Liver (tissue), 9 donors: ENCODE measurements around the gene MAN2B2. TPM values are rescaled to one million over a fixed set of nuclear protein-coding genes. Genes with fewer than 3 reads are reported as not detected.

ENCODE experiments used
- DNase-seq: peaks from one replicate; pipeline ENCODE4 v3.0.0-alpha.2; 2017; ENCODE audit warnings: low spot score
- H3K27ac ChIP-seq, 2 donors: one replicate each; pipeline ENCODE4 v1.7.0; 2013; ENCODE audit warnings: inconsistent platforms in 2 of 2, low read length in 2 of 2, control low read depth in 1 of 2, low read depth in 1 of 2, mild to moderate bottlenecking in 1 of 2
- H3K27me3 ChIP-seq, 4 donors: one replicate each; pipeline versions ENCODE4 v1.6.1 to v1.7.0; 2013; ENCODE audit warnings: low read length in 3 of 4, inconsistent platforms in 1 of 4, mild to moderate bottlenecking in 1 of 4, moderate library complexity in 1 of 4; ENCODE audit not compliant: control insufficient read depth in 4 of 4, insufficient read depth in 4 of 4
- H3K36me3 ChIP-seq, 4 donors: one replicate each; pipeline versions ENCODE4 v1.6.1 to v1.7.0; 2013; ENCODE audit warnings: low read length in 3 of 4, mild to moderate bottlenecking in 3 of 4, low read depth in 1 of 4, moderate library complexity in 1 of 4; ENCODE audit not compliant: control insufficient read depth in 4 of 4, insufficient read depth in 3 of 4
- H3K4me1 ChIP-seq, 4 donors: one replicate each; pipeline versions ENCODE4 v1.6.1 to v1.7.0; 2013; ENCODE audit warnings: low read length in 3 of 4, mild to moderate bottlenecking in 3 of 4, moderate library complexity in 1 of 4; ENCODE audit not compliant: control insufficient read depth in 4 of 4, insufficient read depth in 4 of 4
- H3K4me3 ChIP-seq, 3 donors: one replicate each; pipeline versions ENCODE4 v1.6.1 to v1.7.0; 2013; ENCODE audit warnings: low read length in 3 of 3, control low read depth in 1 of 3, low read depth in 1 of 3, mild to moderate bottlenecking in 1 of 3
- H3K9ac ChIP-seq, 2 donors: one replicate each; pipeline ENCODE4 v1.7.0; 2013; ENCODE audit warnings: low read length in 2 of 2, mild to moderate bottlenecking in 2 of 2, moderate library complexity in 2 of 2, control low read depth in 1 of 2, low read depth in 1 of 2
- H3K9me3 ChIP-seq, 4 donors: one replicate each; pipeline versions ENCODE4 v1.6.1 to v1.7.0; 2013; ENCODE audit warnings: low read length in 3 of 4; ENCODE audit not compliant: control insufficient read depth in 4 of 4
- CTCF ChIP-seq: fragments of 150-350 bp; IDR thresholded peaks from 2 replicates; pipeline ENCODE4 v1.5.1; 2017; ENCODE audit warnings: improper control_type of control experiment, low read depth, low read length; ENCODE audit not compliant: missing input control
- EGR1 ChIP-seq, 2 donors: IDR thresholded peaks; 2 replicates each; pipeline ENCODE4 v1.6.1; 2016 to 2018; ENCODE audit warnings: antibody characterized with exemption in 2 of 2, low read depth in 2 of 2
- FOXA1 ChIP-seq: IDR thresholded peaks from 2 replicates; pipeline ENCODE4 v1.6.1; 2016; ENCODE audit warnings: antibody characterized with exemption
- FOXA2 ChIP-seq: IDR thresholded peaks from 2 replicates; pipeline ENCODE4 v1.6.1; 2016; ENCODE audit warnings: antibody characterized with exemption
- GABPA ChIP-seq, 2 donors: IDR thresholded peaks in 1 of 2; conservative IDR thresholded peaks in 1 of 2; 2 replicates each; pipeline ENCODE4 v1.6.1; 2016; ENCODE audit warnings: antibody characterized with exemption in 2 of 2, mild to moderate bottlenecking in 1 of 2, moderate library complexity in 1 of 2
- HNF4A ChIP-seq, 2 donors: conservative IDR thresholded peaks; 2 replicates each; pipeline ENCODE4 v1.6.1; 2016; ENCODE audit warnings: antibody characterized with exemption in 2 of 2, mild to moderate bottlenecking in 2 of 2
- HNF4G ChIP-seq: IDR thresholded peaks from 2 replicates; pipeline ENCODE4 v1.6.1; 2016; ENCODE audit warnings: antibody characterized with exemption
- JUND ChIP-seq, 2 donors: IDR thresholded peaks; 2 replicates each; pipeline ENCODE4 v1.6.1; 2016; ENCODE audit warnings: antibody characterized with exemption in 2 of 2
- MAX ChIP-seq: IDR thresholded peaks from 2 replicates; pipeline ENCODE4 v1.6.1; 2016; ENCODE audit warnings: antibody characterized with exemption
- NR2F2 ChIP-seq: IDR thresholded peaks from 2 replicates; pipeline ENCODE4 v1.6.1; 2016; ENCODE audit warnings: antibody characterized with exemption
- RAD21 ChIP-seq, 2 donors: IDR thresholded peaks; 2 replicates each; pipeline ENCODE4 v1.6.1; 2016; ENCODE audit warnings: antibody characterized with exemption in 2 of 2, mild to moderate bottlenecking in 2 of 2
- RXRA ChIP-seq, 2 donors: IDR thresholded peaks; 2 replicates each; pipeline ENCODE4 v1.6.1; 2017 to 2018; ENCODE audit warnings: antibody characterized with exemption in 2 of 2, mild to moderate bottlenecking in 1 of 2
- SP1 ChIP-seq: IDR thresholded peaks from 2 replicates; pipeline ENCODE4 v1.6.1; 2018; ENCODE audit warnings: antibody characterized with exemption, mild to moderate bottlenecking
- TAF1 ChIP-seq: conservative IDR thresholded peaks from 2 replicates; pipeline ENCODE4 v1.6.1; 2016; ENCODE audit warnings: antibody characterized with exemption, mild to moderate bottlenecking
- YY1 ChIP-seq: IDR thresholded peaks from 2 replicates; pipeline ENCODE4 v1.6.1; 2016; ENCODE audit warnings: antibody characterized with exemption, mild to moderate bottlenecking
- ZBTB33 ChIP-seq: IDR thresholded peaks from 2 replicates; pipeline ENCODE4 v1.6.1; 2016; ENCODE audit warnings: antibody characterized with exemption
- WGBS: extraction: QIAGEN DNeasy Blood & Tissue Kit; methylation state at CpG from one replicate; pipeline ENCODE4 v1.1.7; 2013; 5-methylcytosine and 5-hydroxymethylcytosine counted together
- polyA plus RNA-seq, 2 donors: library from polyadenylated mRNA; stranded (reverse) in 1 of 2; unstranded in 1 of 2; fragments of 200-250 nt in 1 of 2; fragments of >200 nt in 1 of 2; fragmentation: Nextera tagmentation in 1 of 2; extraction: Ambion mirVana in 1 of 2; gene quantifications; one replicate each; pipeline versions ENCODE4 v1.2.1 to v1.2.3, GENCODE V29; 2013 to 2015
- total RNA-seq, 2 donors: library from RNA; depleted of rRNA; stranded (reverse); fragments of >200 nt; gene quantifications; one replicate each; pipeline ENCODE4 v1.2.3, GENCODE V29; 2014
- TF ChIP-seq, protein P1 (sequence below): IDR thresholded peaks from 2 replicates; pipeline ENCODE4 v1.6.1; 2016; ENCODE audit warnings: antibody characterized with exemption, mild to moderate bottlenecking
- TF ChIP-seq, protein P2 (sequence below): IDR thresholded peaks from 2 replicates; pipeline ENCODE4 v1.6.1; 2016; ENCODE audit warnings: antibody characterized with exemption
- donor health status: healthy.
- donor health status: healthy.
- donor health status: healthy.
- donor health status: healthy.
- donor health status: healthy.

Gene MAN2B2
- total and polyA plus RNA-seq, 4 donors = 14.7 to 29.7 (median 22.5) TPM

- Histone ChIP-seq H3K9ac (no peak overlapping the region), H3K4me1 (no peaks in the 10 kb centered on the region), H3K27me3 (no peaks in the 10 kb centered on the region), H3K27ac (no peak overlapping the region), H3K4me3 (no peak overlapping the region), H3K9me3 (peaks cover 0 to 4% (median 1%) of the 10 kb centered on the region in 4 donors), H3K36me3 (no peaks in the 10 kb centered on the region)
- TF ChIP-seq HNF4A (conservative IDR thresholded peaks at IDR 0.05) (no peak), GABPA (IDR thresholded peaks at IDR 0.05 in 1 of 2, conservative IDR thresholded peaks at IDR 0.05 in 1 of 2) (no peak), TAF1 (no peak), RAD21 (IDR thresholded peaks at IDR 0.05) (no peak), RXRA (IDR thresholded peaks at IDR 0.05) (no peak), CTCF (no peak), SP1 (no peak), EGR1 (IDR thresholded peaks at IDR 0.05; ENCODE audit: low read depth in 2 of 2) (no peak), YY1 (no peak)
- TF ChIP-seq, protein P1, sequence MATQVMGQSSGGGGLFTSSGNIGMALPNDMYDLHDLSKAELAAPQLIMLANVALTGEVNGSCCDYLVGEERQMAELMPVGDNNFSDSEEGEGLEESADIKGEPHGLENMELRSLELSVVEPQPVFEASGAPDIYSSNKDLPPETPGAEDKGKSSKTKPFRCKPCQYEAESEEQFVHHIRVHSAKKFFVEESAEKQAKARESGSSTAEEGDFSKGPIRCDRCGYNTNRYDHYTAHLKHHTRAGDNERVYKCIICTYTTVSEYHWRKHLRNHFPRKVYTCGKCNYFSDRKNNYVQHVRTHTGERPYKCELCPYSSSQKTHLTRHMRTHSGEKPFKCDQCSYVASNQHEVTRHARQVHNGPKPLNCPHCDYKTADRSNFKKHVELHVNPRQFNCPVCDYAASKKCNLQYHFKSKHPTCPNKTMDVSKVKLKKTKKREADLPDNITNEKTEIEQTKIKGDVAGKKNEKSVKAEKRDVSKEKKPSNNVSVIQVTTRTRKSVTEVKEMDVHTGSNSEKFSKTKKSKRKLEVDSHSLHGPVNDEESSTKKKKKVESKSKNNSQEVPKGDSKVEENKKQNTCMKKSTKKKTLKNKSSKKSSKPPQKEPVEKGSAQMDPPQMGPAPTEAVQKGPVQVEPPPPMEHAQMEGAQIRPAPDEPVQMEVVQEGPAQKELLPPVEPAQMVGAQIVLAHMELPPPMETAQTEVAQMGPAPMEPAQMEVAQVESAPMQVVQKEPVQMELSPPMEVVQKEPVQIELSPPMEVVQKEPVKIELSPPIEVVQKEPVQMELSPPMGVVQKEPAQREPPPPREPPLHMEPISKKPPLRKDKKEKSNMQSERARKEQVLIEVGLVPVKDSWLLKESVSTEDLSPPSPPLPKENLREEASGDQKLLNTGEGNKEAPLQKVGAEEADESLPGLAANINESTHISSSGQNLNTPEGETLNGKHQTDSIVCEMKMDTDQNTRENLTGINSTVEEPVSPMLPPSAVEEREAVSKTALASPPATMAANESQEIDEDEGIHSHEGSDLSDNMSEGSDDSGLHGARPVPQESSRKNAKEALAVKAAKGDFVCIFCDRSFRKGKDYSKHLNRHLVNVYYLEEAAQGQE = no peak
- 68% methylated on average over 9 of the region's 9 CpGs for WGBS
- no peak for DNase-seq
Observed at GRCh38 chr4:6530964-6531363, 44.0 kb upstream of the MAN2B2 start.

GRCh38 chr4:6532102-6532501 lies 42.9 kb upstream of the MAN2B2 start:
- Histone ChIP-seq H3K9me3 (peaks cover 0 to 4% (median 1%) of the 10 kb centered on the region in 4 donors), H3K4me1 (no peaks in the 10 kb centered on the region), H3K9ac (no peak overlapping the region), H3K27me3 (no peaks in the 10 kb centered on the region), H3K27ac (no peak overlapping the region), H3K36me3 (no peaks in the 10 kb centered on the region), H3K4me3 (no peak overlapping the region)
- no peak for DNase-seq
- 59% methylated on average over 3 of the region's 3 CpGs for WGBS
- TF ChIP-seq JUND (IDR thresholded peaks at IDR 0.05) (no peak), RAD21 (IDR thresholded peaks at IDR 0.05) (no peak), TAF1 (no peak), SP1 (no peak), MAX (no peak), NR2F2 (no peak), FOXA2 (no peak), HNF4A (conservative IDR thresholded peaks at IDR 0.05) (no peak), EGR1 (IDR thresholded peaks at IDR 0.05; ENCODE audit: low read depth in 2 of 2) (no peak), ZBTB33 (no peak), RXRA (IDR thresholded peaks at IDR 0.05) (no peak), YY1 (no peak), GABPA (IDR thresholded peaks at IDR 0.05 in 1 of 2, conservative IDR thresholded peaks at IDR 0.05 in 1 of 2) (no peak), FOXA1 (no peak), CTCF (no peak), HNF4G (no peak)
- TF ChIP-seq, protein P2, sequence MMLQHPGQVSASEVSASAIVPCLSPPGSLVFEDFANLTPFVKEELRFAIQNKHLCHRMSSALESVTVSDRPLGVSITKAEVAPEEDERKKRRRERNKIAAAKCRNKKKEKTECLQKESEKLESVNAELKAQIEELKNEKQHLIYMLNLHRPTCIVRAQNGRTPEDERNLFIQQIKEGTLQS = no peak
- TF ChIP-seq, protein P1 = no peak
